ENCODE data around the gene SIAH2. TPM values are rescaled to one million over a fixed set of nuclear protein-coding genes. Genes with fewer than 3 reads are reported as not detected.
A peak's percentile ranks its signal among the peaks of the same experiment; 100 is the strongest.

Gene SIAH2
- total RNA-seq, 1 donor from 2014 or later = 44.5 TPM

- ChIA-PET CTCF (interaction anchor here (1.2 kb wide), 1 partner anchor 28 kb away, joined by 3 read pairs; no protein-coding TSS in a partner anchor), POLR2A (interaction anchor here (0.6 to 8.0 kb wide), 6 partner anchors 9 to 156 kb away, joined by 3 to 65 read pairs (median 8); partner anchors contain the start of gene SELENOT)
- H3K27ac Mint-ChIP-seq = peak overlapping the region; percentile 93
- H3K36me3 Mint-ChIP-seq (ENCODE audit: low read depth) = peaks cover 60% of the 10 kb centered on the region
- H3K4me1 Mint-ChIP-seq = peaks cover 74% of the 10 kb centered on the region
- peak overlapping the region; percentile 93 for H3K4me3 Mint-ChIP-seq
- no peaks in the 10 kb centered on the region for H3K27me3 Mint-ChIP-seq
- ATAC-seq (ENCODE audit: low read depth) = no peak
- DNase-seq = no peak
- H3K9me3 Mint-ChIP-seq = no peaks in the 10 kb centered on the region
- TF ChIP-seq CTCF (IDR thresholded peaks at IDR 0.05) = no peak
- intact Hi-C loops (cut with micrococcal nuclease) = no loop called here
These were observed 3.6 kb downstream of the SIAH2 start for GRCh38 chr3:150759319-150759718.

- no peak for TF ChIP-seq CTCF (IDR thresholded peaks at IDR 0.05)
- H3K27me3 Mint-ChIP-seq = no peaks in the 10 kb centered on the region
- POLR2A ChIA-PET = no interaction called here
- H3K9me3 Mint-ChIP-seq = no peaks in the 10 kb centered on the region
- H3K27ac Mint-ChIP-seq = peak overlapping the region; percentile 46
- H3K36me3 Mint-ChIP-seq (ENCODE audit: low read depth) = peaks cover 72% of the 10 kb centered on the region
- H3K4me1 Mint-ChIP-seq = peaks cover 74% of the 10 kb centered on the region
- DNase-seq (no peak), ATAC-seq (ENCODE audit: low read depth) (no peak)
- intact Hi-C loops (cut with micrococcal nuclease) = loop anchor here (1.0 kb wide), 1 partner anchor 9 kb away; no protein-coding TSS in a partner anchor
- H3K4me3 Mint-ChIP-seq = no peak overlapping the region
- CTCF ChIA-PET = no interaction called here
These were observed 5.2 kb downstream of the SIAH2 start for GRCh38 chr3:150757768-150758167.

- ChIA-PET CTCF (no interaction called here), POLR2A (no interaction called here)
- H3K36me3 Mint-ChIP-seq (ENCODE audit: low read depth) = peaks cover 75% of the 10 kb centered on the region
- no peak overlapping the region for H3K4me3 Mint-ChIP-seq
- ATAC-seq (ENCODE audit: low read depth) = no peak
- intact Hi-C loops (cut with micrococcal nuclease) = loop anchor here (1.0 kb wide), 1 partner anchor 9 kb away; no protein-coding TSS in a partner anchor
- H3K4me1 Mint-ChIP-seq = peaks cover 78% of the 10 kb centered on the region
- TF ChIP-seq CTCF (IDR thresholded peaks at IDR 0.05) = no peak
- DNase-seq = no peak
- H3K27me3 Mint-ChIP-seq = no peaks in the 10 kb centered on the region
- peak overlapping the region; percentile 50 for H3K27ac Mint-ChIP-seq
- H3K9me3 Mint-ChIP-seq = no peaks in the 10 kb centered on the region
These were observed 5.6 kb downstream of the SIAH2 start for GRCh38 chr3:150757364-150757763.

- ChIA-PET POLR2A (interaction anchor here (1.6 kb wide), 1 partner anchor 11 kb away, joined by 3 read pairs; no protein-coding TSS in a partner anchor), CTCF (no interaction called here)
- Mint-ChIP-seq H3K9me3 (no peaks in the 10 kb centered on the region), H3K36me3 (ENCODE audit: low read depth) (peaks cover 69% of the 10 kb centered on the region), H3K27ac (no peak overlapping the region), H3K4me1 (peaks cover 82% of the 10 kb centered on the region), H3K27me3 (no peaks in the 10 kb centered on the region), H3K4me3 (no peak overlapping the region)
- TF ChIP-seq CTCF (IDR thresholded peaks at IDR 0.05) = no peak
- intact Hi-C loops (cut with micrococcal nuclease) = loop anchor here (1.0 kb wide), 1 partner anchor 8 kb away; no protein-coding TSS in a partner anchor
- no peak for ATAC-seq (ENCODE audit: low read depth)
- DNase-seq = no peak
These were observed 6.4 kb downstream of the SIAH2 start for GRCh38 chr3:150756491-150757059.

- Mint-ChIP-seq H3K27ac (no peak overlapping the region), H3K4me1 (peaks cover 82% of the 10 kb centered on the region), H3K27me3 (no peaks in the 10 kb centered on the region), H3K4me3 (no peak overlapping the region), H3K9me3 (no peaks in the 10 kb centered on the region), H3K36me3 (ENCODE audit: low read depth) (peaks cover 68% of the 10 kb centered on the region)
- POLR2A ChIA-PET = interaction anchor here (1.6 kb wide), 1 partner anchor 10 kb away, joined by 3 read pairs; no protein-coding TSS in a partner anchor
- intact Hi-C loops (cut with micrococcal nuclease) = no loop called here
- TF ChIP-seq CTCF (IDR thresholded peaks at IDR 0.05) = no peak
- CTCF ChIA-PET = interaction anchor here (1.4 kb wide), 1 partner anchor 11 kb away, joined by 3 read pairs; no protein-coding TSS in a partner anchor
- DNase-seq = no peak
- no peak for ATAC-seq (ENCODE audit: low read depth)
These were observed 7.1 kb downstream of the SIAH2 start for GRCh38 chr3:150755902-150756301.
